ENCODE measurements around the gene NRROS. TPM values are rescaled to one million over a fixed set of nuclear protein-coding genes. Genes with fewer than 3 reads are reported as not detected.
A peak's percentile ranks its signal among the peaks of the same experiment; 100 is the strongest.
"Not testable (repeated sequence)": the region's sequence is repeated elsewhere in the genome, so short reads cannot be mapped to it uniquely, and the experiment has no call there.

Gene NRROS
- total RNA-seq, 2 donors from 2014 or later = 2.1 to 3.2 TPM

- Mint-ChIP-seq H3K4me3 (no peak overlapping the region), H3K27ac (no peak overlapping the region), H3K4me1 (peaks cover 21% of the 10 kb centered on the region), H3K9me3 (no peaks in the 10 kb centered on the region), H3K27me3 (ENCODE audit: insufficient read depth) (no peaks in the 10 kb centered on the region), H3K36me3 (ENCODE audit: low read depth) (no peaks in the 10 kb centered on the region)
- Histone ChIP-seq H3K4me1 (ENCODE audit: control insufficient read depth, insufficient read depth, low read length) (no peaks in the 10 kb centered on the region), H3K27me3 (ENCODE audit: control insufficient read depth, insufficient read depth, low read length, poor library complexity, severe bottlenecking) (no peaks in the 10 kb centered on the region), H3K9ac (ENCODE audit: extremely low read depth, low read length, poor library complexity, severe bottlenecking) (no peak overlapping the region), H3K9me3 (ENCODE audit: control insufficient read depth, low read length) (no peaks in the 10 kb centered on the region), H3K36me3 (ENCODE audit: control insufficient read depth, insufficient read depth, low read length) (no peaks in the 10 kb centered on the region), H3K4me3 (ENCODE audit: low read length) (no peak overlapping the region), H3K27ac (ENCODE audit: low read depth, low read length) (no peak overlapping the region)
- no peak for TF ChIP-seq CTCF (conservative IDR thresholded peaks at IDR 0.05)
- WGBS, 2 experiments (ENCODE audit: insufficient coverage in 1 of 2, insufficient read length in 1 of 2) = 93 to 95% methylated on average over 2 to 5 of the region's 5 CpGs
- no peak for DNase-seq
Observed at GRCh38 chr3:196617256-196617655, 22.2 kb upstream of the NRROS start.

- Histone ChIP-seq H3K9ac (ENCODE audit: extremely low read depth, low read length, poor library complexity, severe bottlenecking) (no peak overlapping the region), H3K36me3 (ENCODE audit: control insufficient read depth, insufficient read depth, low read length) (no peaks in the 10 kb centered on the region), H3K27ac (ENCODE audit: low read depth, low read length) (no peak overlapping the region), H3K4me3 (ENCODE audit: low read length) (no peak overlapping the region), H3K9me3 (ENCODE audit: control insufficient read depth, low read length) (no peaks in the 10 kb centered on the region), H3K4me1 (ENCODE audit: control insufficient read depth, insufficient read depth, low read length) (no peaks in the 10 kb centered on the region), H3K27me3 (ENCODE audit: control insufficient read depth, insufficient read depth, low read length, poor library complexity, severe bottlenecking) (no peaks in the 10 kb centered on the region)
- no peaks in the 10 kb centered on the region for H3K27me3 Mint-ChIP-seq (ENCODE audit: insufficient read depth)
- DNase-seq = no peak
- no peak for TF ChIP-seq CTCF (conservative IDR thresholded peaks at IDR 0.05)
- no peaks in the 10 kb centered on the region for H3K9me3 Mint-ChIP-seq
- WGBS, 2 experiments (ENCODE audit: insufficient coverage in 1 of 2, insufficient read length in 1 of 2) = 86% methylated on average over 4 of the region's 5 CpGs; no CpG with 5 or more reads in 1 of the 2 experiments
- H3K27ac Mint-ChIP-seq = peak overlapping the region; percentile 15
- no peak overlapping the region for H3K4me3 Mint-ChIP-seq
- no peaks in the 10 kb centered on the region for H3K36me3 Mint-ChIP-seq (ENCODE audit: low read depth)
- H3K4me1 Mint-ChIP-seq = peaks cover 18% of the 10 kb centered on the region
Observed at GRCh38 chr3:196619223-196619622, 20.3 kb upstream of the NRROS start.

- H3K36me3 Mint-ChIP-seq (ENCODE audit: low read depth); H3K27ac Mint-ChIP-seq; DNase-seq; H3K27ac ChIP-seq (ENCODE audit: low read depth, low read length); H3K27me3 Mint-ChIP-seq (ENCODE audit: insufficient read depth); H3K27me3 ChIP-seq (ENCODE audit: control insufficient read depth, insufficient read depth, low read length, poor library complexity, severe bottlenecking); H3K9me3 ChIP-seq (ENCODE audit: control insufficient read depth, low read length); H3K4me3 ChIP-seq (ENCODE audit: low read length); H3K9me3 Mint-ChIP-seq; H3K4me1 ChIP-seq (ENCODE audit: control insufficient read depth, insufficient read depth, low read length); H3K36me3 ChIP-seq (ENCODE audit: control insufficient read depth, insufficient read depth, low read length); H3K9ac ChIP-seq (ENCODE audit: extremely low read depth, low read length, poor library complexity, severe bottlenecking); H3K4me3 Mint-ChIP-seq: not testable (repeated sequence)
- 29% methylated on average over 1 of the region's 5 CpGs; no CpG with 5 or more reads in 1 of the 2 experiments for WGBS, 2 experiments (ENCODE audit: insufficient coverage in 1 of 2, insufficient read length in 1 of 2)
- H3K4me1 Mint-ChIP-seq = peaks cover 18% of the 10 kb centered on the region
Observed at GRCh38 chr3:196619627-196620026, 19.9 kb upstream of the NRROS start.

GRCh38 chr3:196620161-196620604, 19.3 kb upstream of the NRROS start:
- DNase-seq = no peak
- H3K4me3 Mint-ChIP-seq = no peak overlapping the region
- H3K9me3 ChIP-seq (ENCODE audit: control insufficient read depth, low read length) = no peaks in the 10 kb centered on the region
- H3K9me3 Mint-ChIP-seq = no peaks in the 10 kb centered on the region
- no peak overlapping the region for H3K9ac ChIP-seq (ENCODE audit: extremely low read depth, low read length, poor library complexity, severe bottlenecking)
- H3K27ac Mint-ChIP-seq = peak overlapping the region; percentile 78
- H3K4me3 ChIP-seq (ENCODE audit: low read length) = no peak overlapping the region
- no peaks in the 10 kb centered on the region for H3K27me3 ChIP-seq (ENCODE audit: control insufficient read depth, insufficient read depth, low read length, poor library complexity, severe bottlenecking)
- H3K4me1 ChIP-seq (ENCODE audit: control insufficient read depth, insufficient read depth, low read length) = no peaks in the 10 kb centered on the region
- WGBS, 2 experiments (ENCODE audit: insufficient coverage in 1 of 2, insufficient read length in 1 of 2) = 86 to 91% methylated on average over 10 of the region's 10 CpGs
- H3K27ac ChIP-seq (ENCODE audit: low read depth, low read length) = no peak overlapping the region
- peaks cover 3% of the 10 kb centered on the region for H3K27me3 Mint-ChIP-seq (ENCODE audit: insufficient read depth)
- no peaks in the 10 kb centered on the region for H3K36me3 Mint-ChIP-seq (ENCODE audit: low read depth)
- TF ChIP-seq CTCF (conservative IDR thresholded peaks at IDR 0.05) = no peak
- H3K36me3 ChIP-seq (ENCODE audit: control insufficient read depth, insufficient read depth, low read length) = no peaks in the 10 kb centered on the region
- H3K4me1 Mint-ChIP-seq = peaks cover 18% of the 10 kb centered on the region
